Loucy (cell line): ENCODE measurements around the gene DCAF4L1.

ENCODE experiments used
- CTCF ChIP-seq: fragments of 200-600 bp; sonication (generic); conservative IDR thresholded peaks from 2 replicates; pipeline ENCODE4 v1.5.1; 2014; ENCODE audit warnings: mild to moderate bottlenecking, antibody characterized with exemption, low read length
- EZH2phosphoT487 ChIP-seq: fragments of 200-600 bp; IDR thresholded peaks from 2 replicates; pipeline ENCODE4 v1.6.1; 2018; ENCODE audit warnings: antibody characterized with exemption, mild to moderate bottlenecking, moderate library complexity, borderline replicate concordance

- no peak for TF ChIP-seq CTCF
- no peak for TF ChIP-seq EZH2phosphoT487
Observed at GRCh38 chr4:41949531-41949930, 32.0 kb upstream of the DCAF4L1 start.
